Dermis blood vessel endothelial cell (primary cell): ENCODE results near the gene PDGFB. TPM values are rescaled to one million over a fixed set of nuclear protein-coding genes. Genes with fewer than 3 reads are reported as not detected.

Experiments used
- DNase-seq: peaks from one replicate; pipeline ENCODE4 v3.0.0; 2010
- total RNA-seq: library from RNA; depleted of rRNA; stranded (reverse); fragments of >200 nt; gene quantifications from 2 replicates; pipeline ENCODE4 v1.2.3, GENCODE V29; 2014

The PDGFB gene
- total RNA-seq, 1 donor from 2014 or later = 75.7 TPM

GRCh38 chr22:39253435-39254070, 8.8 kb upstream of the PDGFB start:
- DNase-seq = peak; percentile 87

- DNase-seq = no peak
Measured at GRCh38 chr22:39252461-39253434, 8.0 kb upstream of the PDGFB start.

GRCh38 chr22:39251762-39252460, 7.1 kb upstream of the PDGFB start:
- DNase-seq = no peak

GRCh38 chr22:39250838-39251237, 6.1 kb upstream of the PDGFB start:
- no peak for DNase-seq

GRCh38 chr22:39250131-39250530, 5.3 kb upstream of the PDGFB start:
- no peak for DNase-seq

- no peak for DNase-seq
Measured at GRCh38 chr22:39249086-39249704, 4.4 kb upstream of the PDGFB start.

GRCh38 chr22:39248254-39248653, 3.5 kb upstream of the PDGFB start:
- peak; percentile 49 for DNase-seq

GRCh38 chr22:39247361-39247760, 2.6 kb upstream of the PDGFB start:
- DNase-seq = no peak

GRCh38 chr22:39246690-39247332, 2.0 kb upstream of the PDGFB start:
- DNase-seq = no peak

GRCh38 chr22:39246217-39246616, 1.4 kb upstream of the PDGFB start:
- no peak for DNase-seq

- no peak for DNase-seq
Measured at GRCh38 chr22:39245130-39246039, 603 bp upstream of the PDGFB start.

GRCh38 chr22:39244136-39244495, 666 bp downstream of the PDGFB start:
- DNase-seq = no peak

- DNase-seq = no peak
Measured at GRCh38 chr22:39243439-39244135, 1.2 kb downstream of the PDGFB start.

GRCh38 chr22:39242595-39243438, 2.0 kb downstream of the PDGFB start:
- DNase-seq = no peak

GRCh38 chr22:39241794-39242594, 2.8 kb downstream of the PDGFB start:
- no peak for DNase-seq

GRCh38 chr22:39240831-39241793, 3.7 kb downstream of the PDGFB start:
- DNase-seq = peak; percentile 75
